Upper lobe of left lung (tissue), 4 donors: ENCODE data around the gene CARD9.

ENCODE experiments used
- EP300 ChIP-seq, 4 donors: sonication (generic); formaldehyde crosslinking; IDR thresholded peaks; one replicate each; pipeline ENCODE4 v1.5.1; 2017; ENCODE audit warnings: antibody characterized with exemption in 4 of 4, control low read depth in 2 of 4
- POLR2A ChIP-seq, 4 donors: fragments of 450-650 bp; IDR thresholded peaks; one replicate each; pipeline ENCODE4 v1.5.1; 2016 to 2017; ENCODE audit warnings: antibody characterized with exemption in 4 of 4, mild to moderate bottlenecking in 2 of 4

- TF ChIP-seq EP300 (IDR thresholded peaks at IDR 0.05) (no peak), POLR2A (IDR thresholded peaks at IDR 0.05) (no peak)
Measured at GRCh38 chr9:136321561-136321960, 51.9 kb downstream of the CARD9 start.
